ENCODE results near the gene PXDN. TPM values are rescaled to one million over a fixed set of nuclear protein-coding genes. Genes with fewer than 3 reads are reported as not detected.
"Not testable (repeated sequence)": the region's sequence is repeated elsewhere in the genome, so short reads cannot be mapped to it uniquely, and the experiment has no call there.

The PXDN gene
- total RNA-seq, 2 donors from 2014 or later = 9.5 to 20.0 TPM

DNA sequence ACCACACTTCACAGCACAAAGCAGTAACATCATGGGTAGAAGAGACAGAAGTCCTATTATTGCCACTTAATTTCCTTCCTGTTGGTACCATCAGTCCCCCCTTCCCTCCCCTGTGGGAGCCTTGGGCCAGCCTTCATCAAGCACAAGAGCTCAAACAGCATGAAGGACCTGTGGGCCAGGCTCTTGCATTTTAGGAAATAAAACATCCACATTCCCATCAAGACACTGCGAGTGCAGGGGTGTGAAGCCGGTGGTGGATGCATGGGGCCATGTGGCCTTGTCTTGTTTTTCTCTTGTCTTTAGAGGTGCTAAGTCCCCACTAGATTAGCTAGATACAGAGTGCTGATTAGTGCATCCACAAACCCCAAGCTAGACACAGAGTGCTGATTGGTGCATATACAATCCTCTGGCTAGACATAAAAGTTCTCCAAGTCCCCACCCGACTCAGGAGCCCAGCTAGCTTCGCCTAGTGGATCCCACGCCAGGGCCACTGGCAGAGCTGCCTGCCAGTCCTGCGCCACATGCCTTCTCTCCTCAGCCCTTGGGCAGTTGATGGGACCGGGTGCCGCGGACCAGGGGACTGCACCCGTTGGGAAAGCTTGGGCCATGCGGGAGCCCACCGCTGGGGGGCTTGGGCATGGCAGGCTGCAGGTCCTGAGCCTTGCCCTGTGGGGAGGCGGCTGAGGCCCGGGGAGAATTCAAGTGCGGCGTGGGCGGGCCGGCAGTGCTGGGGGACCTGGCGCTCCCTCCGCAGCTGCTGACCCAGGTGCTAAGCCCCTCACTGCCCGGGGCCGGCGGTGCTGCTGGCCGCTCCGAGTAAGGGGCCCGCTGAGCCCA is 14.7 kb upstream of the PXDN start:
- Histone ChIP-seq H3K9me3 (no peaks in the 10 kb centered on the region), H3K36me3 (no peaks in the 10 kb centered on the region), H3K9ac (ENCODE audit: low read depth in 2 of 2, low read length in 2 of 2) (no peak overlapping the region), H3K4me1 (no peaks in the 10 kb centered on the region), H3K27me3 (no peaks in the 10 kb centered on the region), H3K4me3 (no peak overlapping the region), H3K27ac (no peak overlapping the region)
- intact Hi-C loops (cut with DNase I) = no loop called here
- TF ChIP-seq CTCF (IDR thresholded peaks at IDR 0.05) = no peak
- DNase-seq = no peak

GRCh38 chr2:1758171-1758570 is 13.9 kb upstream of the PXDN start:
- Histone ChIP-seq H3K27me3 (no peaks in the 10 kb centered on the region), H3K9me3 (no peaks in the 10 kb centered on the region), H3K4me3 (no peak overlapping the region), H3K27ac (no peak overlapping the region), H3K4me1 (no peaks in the 10 kb centered on the region), H3K36me3 (no peaks in the 10 kb centered on the region), H3K9ac (ENCODE audit: low read depth in 2 of 2, low read length in 2 of 2) (no peak overlapping the region)
- TF ChIP-seq CTCF (IDR thresholded peaks at IDR 0.05) = no peak
- intact Hi-C loops (cut with DNase I) = no loop called here
- DNase-seq = no peak

- no peak overlapping the region for H3K27ac ChIP-seq
These were observed 13.3 kb upstream of the PXDN start for GRCh38 chr2:1757567-1757966.

GRCh38 chr2:1757146-1757545 is 12.8 kb upstream of the PXDN start:
- H3K9me3 ChIP-seq; H3K9ac ChIP-seq (ENCODE audit: low read depth in 2 of 2, low read length in 2 of 2); DNase-seq; H3K4me3 ChIP-seq; H3K4me1 ChIP-seq; H3K27ac ChIP-seq; intact Hi-C loops (cut with DNase I); H3K36me3 ChIP-seq; H3K27me3 ChIP-seq: not testable (repeated sequence)

More at GRCh38 chr2:1757567-1757966, 13.3 kb upstream of the PXDN start:
- DNase-seq = no peak
- H3K4me1 ChIP-seq = no peaks in the 10 kb centered on the region
- no peaks in the 10 kb centered on the region for H3K9me3 ChIP-seq
- intact Hi-C loops (cut with DNase I) = no loop called here
- H3K36me3 ChIP-seq = no peaks in the 10 kb centered on the region
- H3K27me3 ChIP-seq = no peaks in the 10 kb centered on the region
- no peak overlapping the region for H3K9ac ChIP-seq (ENCODE audit: low read depth in 2 of 2, low read length in 2 of 2)
- TF ChIP-seq CTCF (IDR thresholded peaks at IDR 0.05) = no peak
- no peak overlapping the region for H3K4me3 ChIP-seq

GRCh38 chr2:1756456-1756855 is 12.1 kb upstream of the PXDN start:
- DNase-seq = no peak
- no peak overlapping the region for H3K27ac ChIP-seq

More at GRCh38 chr2:1756456-1756855, 12.1 kb upstream of the PXDN start:
- no peak for TF ChIP-seq CTCF (IDR thresholded peaks at IDR 0.05)
- intact Hi-C loops (cut with DNase I) = no loop called here
- H3K27me3 ChIP-seq = no peaks in the 10 kb centered on the region
- no peak overlapping the region for H3K4me3 ChIP-seq
- no peaks in the 10 kb centered on the region for H3K4me1 ChIP-seq
- H3K9me3 ChIP-seq = no peaks in the 10 kb centered on the region
- H3K36me3 ChIP-seq = no peaks in the 10 kb centered on the region
- H3K9ac ChIP-seq (ENCODE audit: low read depth in 2 of 2, low read length in 2 of 2) = no peak overlapping the region
